Liver (tissue), 9 donors: Measurements from ENCODE around the gene FAM13A. TPM values are rescaled to one million over a fixed set of nuclear protein-coding genes. Genes with fewer than 3 reads are reported as not detected.

ENCODE experiments used
- DNase-seq: peaks from one replicate; pipeline ENCODE4 v3.0.0-alpha.2; 2017; ENCODE audit warnings: low spot score
- H3K27ac ChIP-seq, 2 donors: one replicate each; pipeline ENCODE4 v1.7.0; 2013; ENCODE audit warnings: inconsistent platforms in 2 of 2, low read length in 2 of 2, control low read depth in 1 of 2, low read depth in 1 of 2, mild to moderate bottlenecking in 1 of 2
- H3K27me3 ChIP-seq, 4 donors: one replicate each; pipeline versions ENCODE4 v1.6.1 to v1.7.0; 2013; ENCODE audit warnings: low read length in 3 of 4, inconsistent platforms in 1 of 4, mild to moderate bottlenecking in 1 of 4, moderate library complexity in 1 of 4; ENCODE audit not compliant: control insufficient read depth in 4 of 4, insufficient read depth in 4 of 4
- H3K36me3 ChIP-seq, 4 donors: one replicate each; pipeline versions ENCODE4 v1.6.1 to v1.7.0; 2013; ENCODE audit warnings: low read length in 3 of 4, mild to moderate bottlenecking in 3 of 4, low read depth in 1 of 4, moderate library complexity in 1 of 4; ENCODE audit not compliant: control insufficient read depth in 4 of 4, insufficient read depth in 3 of 4
- H3K4me1 ChIP-seq, 4 donors: one replicate each; pipeline versions ENCODE4 v1.6.1 to v1.7.0; 2013; ENCODE audit warnings: low read length in 3 of 4, mild to moderate bottlenecking in 3 of 4, moderate library complexity in 1 of 4; ENCODE audit not compliant: control insufficient read depth in 4 of 4, insufficient read depth in 4 of 4
- H3K4me3 ChIP-seq, 3 donors: one replicate each; pipeline versions ENCODE4 v1.6.1 to v1.7.0; 2013; ENCODE audit warnings: low read length in 3 of 3, control low read depth in 1 of 3, low read depth in 1 of 3, mild to moderate bottlenecking in 1 of 3
- H3K9ac ChIP-seq, 2 donors: one replicate each; pipeline ENCODE4 v1.7.0; 2013; ENCODE audit warnings: low read length in 2 of 2, mild to moderate bottlenecking in 2 of 2, moderate library complexity in 2 of 2, control low read depth in 1 of 2, low read depth in 1 of 2
- H3K9me3 ChIP-seq, 4 donors: one replicate each; pipeline versions ENCODE4 v1.6.1 to v1.7.0; 2013; ENCODE audit warnings: low read length in 3 of 4; ENCODE audit not compliant: control insufficient read depth in 4 of 4
- EGR1 ChIP-seq, 2 donors: IDR thresholded peaks; 2 replicates each; pipeline ENCODE4 v1.6.1; 2016 to 2018; ENCODE audit warnings: antibody characterized with exemption in 2 of 2, low read depth in 2 of 2
- FOXA1 ChIP-seq: IDR thresholded peaks from 2 replicates; pipeline ENCODE4 v1.6.1; 2016; ENCODE audit warnings: antibody characterized with exemption
- FOXA2 ChIP-seq: IDR thresholded peaks from 2 replicates; pipeline ENCODE4 v1.6.1; 2016; ENCODE audit warnings: antibody characterized with exemption
- GABPA ChIP-seq, 2 donors: IDR thresholded peaks in 1 of 2; conservative IDR thresholded peaks in 1 of 2; 2 replicates each; pipeline ENCODE4 v1.6.1; 2016; ENCODE audit warnings: antibody characterized with exemption in 2 of 2, mild to moderate bottlenecking in 1 of 2, moderate library complexity in 1 of 2
- HNF4A ChIP-seq, 2 donors: conservative IDR thresholded peaks; 2 replicates each; pipeline ENCODE4 v1.6.1; 2016; ENCODE audit warnings: antibody characterized with exemption in 2 of 2, mild to moderate bottlenecking in 2 of 2
- HNF4G ChIP-seq: IDR thresholded peaks from 2 replicates; pipeline ENCODE4 v1.6.1; 2016; ENCODE audit warnings: antibody characterized with exemption
- JUND ChIP-seq, 2 donors: IDR thresholded peaks; 2 replicates each; pipeline ENCODE4 v1.6.1; 2016; ENCODE audit warnings: antibody characterized with exemption in 2 of 2
- RAD21 ChIP-seq, 2 donors: IDR thresholded peaks; 2 replicates each; pipeline ENCODE4 v1.6.1; 2016; ENCODE audit warnings: antibody characterized with exemption in 2 of 2, mild to moderate bottlenecking in 2 of 2
- RXRA ChIP-seq, 2 donors: IDR thresholded peaks; 2 replicates each; pipeline ENCODE4 v1.6.1; 2017 to 2018; ENCODE audit warnings: antibody characterized with exemption in 2 of 2, mild to moderate bottlenecking in 1 of 2
- SP1 ChIP-seq: IDR thresholded peaks from 2 replicates; pipeline ENCODE4 v1.6.1; 2018; ENCODE audit warnings: antibody characterized with exemption, mild to moderate bottlenecking
- YY1 ChIP-seq: IDR thresholded peaks from 2 replicates; pipeline ENCODE4 v1.6.1; 2016; ENCODE audit warnings: antibody characterized with exemption, mild to moderate bottlenecking
- WGBS: extraction: QIAGEN DNeasy Blood & Tissue Kit; methylation state at CpG from one replicate; pipeline ENCODE4 v1.1.7; 2013; 5-methylcytosine and 5-hydroxymethylcytosine counted together
- polyA plus RNA-seq, 2 donors: library from polyadenylated mRNA; stranded (reverse) in 1 of 2; unstranded in 1 of 2; fragments of 200-250 nt in 1 of 2; fragments of >200 nt in 1 of 2; fragmentation: Nextera tagmentation in 1 of 2; extraction: Ambion mirVana in 1 of 2; gene quantifications; one replicate each; pipeline versions ENCODE4 v1.2.1 to v1.2.3, GENCODE V29; 2013 to 2015
- total RNA-seq, 2 donors: library from RNA; depleted of rRNA; stranded (reverse); fragments of >200 nt; gene quantifications; one replicate each; pipeline ENCODE4 v1.2.3, GENCODE V29; 2014
- TF ChIP-seq, protein P1 (sequence below): fragments of 150-350 bp; IDR thresholded peaks from 2 replicates; pipeline ENCODE4 v1.5.1; 2017; ENCODE audit warnings: improper control_type of control experiment, low read depth, low read length; ENCODE audit not compliant: missing input control
- TF ChIP-seq, protein P2 (sequence below): IDR thresholded peaks from 2 replicates; pipeline ENCODE4 v1.6.1; 2016; ENCODE audit warnings: antibody characterized with exemption, mild to moderate bottlenecking
- TF ChIP-seq, protein P3 (sequence below): IDR thresholded peaks from 2 replicates; pipeline ENCODE4 v1.6.1; 2016; ENCODE audit warnings: antibody characterized with exemption
- TF ChIP-seq, protein P4 (sequence below): IDR thresholded peaks from 2 replicates; pipeline ENCODE4 v1.6.1; 2016; ENCODE audit warnings: antibody characterized with exemption
- TF ChIP-seq, protein P5 (sequence below): IDR thresholded peaks from 2 replicates; pipeline ENCODE4 v1.6.1; 2016; ENCODE audit warnings: antibody characterized with exemption
- donor health status: healthy.
- donor health status: healthy.
- donor health status: healthy.
- donor health status: healthy.
- donor health status: healthy.

The FAM13A gene
- total and polyA plus RNA-seq, 4 donors = 14.9 to 52.9 (median 27.6) TPM

DNA sequence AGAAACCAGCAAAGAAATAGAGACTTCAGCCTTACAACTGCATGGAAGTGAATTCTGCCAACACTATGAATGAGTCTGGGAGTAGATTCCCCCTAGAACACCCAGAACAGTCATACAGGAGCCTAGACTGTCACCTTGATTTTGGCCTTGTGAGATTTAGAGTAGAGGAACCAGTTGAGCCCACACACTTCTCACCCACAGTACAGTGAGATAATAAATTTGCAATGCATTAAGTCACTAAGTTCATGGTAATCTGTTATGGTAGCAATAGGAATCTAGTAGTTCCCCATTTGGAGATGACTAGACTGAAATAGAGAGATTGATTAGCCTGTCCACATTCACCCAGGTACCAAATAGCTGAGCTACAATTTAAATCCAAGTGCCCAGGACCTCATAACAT, 59.0 kb downstream of the FAM13A start:
- no peak for TF ChIP-seq EGR1 (IDR thresholded peaks at IDR 0.05; ENCODE audit: low read depth in 2 of 2)
- TF ChIP-seq YY1 = no peak
- TF ChIP-seq, protein P1, sequence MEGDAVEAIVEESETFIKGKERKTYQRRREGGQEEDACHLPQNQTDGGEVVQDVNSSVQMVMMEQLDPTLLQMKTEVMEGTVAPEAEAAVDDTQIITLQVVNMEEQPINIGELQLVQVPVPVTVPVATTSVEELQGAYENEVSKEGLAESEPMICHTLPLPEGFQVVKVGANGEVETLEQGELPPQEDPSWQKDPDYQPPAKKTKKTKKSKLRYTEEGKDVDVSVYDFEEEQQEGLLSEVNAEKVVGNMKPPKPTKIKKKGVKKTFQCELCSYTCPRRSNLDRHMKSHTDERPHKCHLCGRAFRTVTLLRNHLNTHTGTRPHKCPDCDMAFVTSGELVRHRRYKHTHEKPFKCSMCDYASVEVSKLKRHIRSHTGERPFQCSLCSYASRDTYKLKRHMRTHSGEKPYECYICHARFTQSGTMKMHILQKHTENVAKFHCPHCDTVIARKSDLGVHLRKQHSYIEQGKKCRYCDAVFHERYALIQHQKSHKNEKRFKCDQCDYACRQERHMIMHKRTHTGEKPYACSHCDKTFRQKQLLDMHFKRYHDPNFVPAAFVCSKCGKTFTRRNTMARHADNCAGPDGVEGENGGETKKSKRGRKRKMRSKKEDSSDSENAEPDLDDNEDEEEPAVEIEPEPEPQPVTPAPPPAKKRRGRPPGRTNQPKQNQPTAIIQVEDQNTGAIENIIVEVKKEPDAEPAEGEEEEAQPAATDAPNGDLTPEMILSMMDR = no peak
- no peak for TF ChIP-seq HNF4G
- TF ChIP-seq GABPA (IDR thresholded peaks at IDR 0.05 in 1 of 2, conservative IDR thresholded peaks at IDR 0.05 in 1 of 2) = no peak
- TF ChIP-seq RXRA (IDR thresholded peaks at IDR 0.05) = no peak
- no peak for TF ChIP-seq RAD21 (IDR thresholded peaks at IDR 0.05)
- TF ChIP-seq, protein P2, sequence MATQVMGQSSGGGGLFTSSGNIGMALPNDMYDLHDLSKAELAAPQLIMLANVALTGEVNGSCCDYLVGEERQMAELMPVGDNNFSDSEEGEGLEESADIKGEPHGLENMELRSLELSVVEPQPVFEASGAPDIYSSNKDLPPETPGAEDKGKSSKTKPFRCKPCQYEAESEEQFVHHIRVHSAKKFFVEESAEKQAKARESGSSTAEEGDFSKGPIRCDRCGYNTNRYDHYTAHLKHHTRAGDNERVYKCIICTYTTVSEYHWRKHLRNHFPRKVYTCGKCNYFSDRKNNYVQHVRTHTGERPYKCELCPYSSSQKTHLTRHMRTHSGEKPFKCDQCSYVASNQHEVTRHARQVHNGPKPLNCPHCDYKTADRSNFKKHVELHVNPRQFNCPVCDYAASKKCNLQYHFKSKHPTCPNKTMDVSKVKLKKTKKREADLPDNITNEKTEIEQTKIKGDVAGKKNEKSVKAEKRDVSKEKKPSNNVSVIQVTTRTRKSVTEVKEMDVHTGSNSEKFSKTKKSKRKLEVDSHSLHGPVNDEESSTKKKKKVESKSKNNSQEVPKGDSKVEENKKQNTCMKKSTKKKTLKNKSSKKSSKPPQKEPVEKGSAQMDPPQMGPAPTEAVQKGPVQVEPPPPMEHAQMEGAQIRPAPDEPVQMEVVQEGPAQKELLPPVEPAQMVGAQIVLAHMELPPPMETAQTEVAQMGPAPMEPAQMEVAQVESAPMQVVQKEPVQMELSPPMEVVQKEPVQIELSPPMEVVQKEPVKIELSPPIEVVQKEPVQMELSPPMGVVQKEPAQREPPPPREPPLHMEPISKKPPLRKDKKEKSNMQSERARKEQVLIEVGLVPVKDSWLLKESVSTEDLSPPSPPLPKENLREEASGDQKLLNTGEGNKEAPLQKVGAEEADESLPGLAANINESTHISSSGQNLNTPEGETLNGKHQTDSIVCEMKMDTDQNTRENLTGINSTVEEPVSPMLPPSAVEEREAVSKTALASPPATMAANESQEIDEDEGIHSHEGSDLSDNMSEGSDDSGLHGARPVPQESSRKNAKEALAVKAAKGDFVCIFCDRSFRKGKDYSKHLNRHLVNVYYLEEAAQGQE = no peak
- TF ChIP-seq, protein P3, sequence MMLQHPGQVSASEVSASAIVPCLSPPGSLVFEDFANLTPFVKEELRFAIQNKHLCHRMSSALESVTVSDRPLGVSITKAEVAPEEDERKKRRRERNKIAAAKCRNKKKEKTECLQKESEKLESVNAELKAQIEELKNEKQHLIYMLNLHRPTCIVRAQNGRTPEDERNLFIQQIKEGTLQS = no peak
- no peak for TF ChIP-seq JUND (IDR thresholded peaks at IDR 0.05)
- TF ChIP-seq SP1 = no peak
- TF ChIP-seq, protein P4, sequence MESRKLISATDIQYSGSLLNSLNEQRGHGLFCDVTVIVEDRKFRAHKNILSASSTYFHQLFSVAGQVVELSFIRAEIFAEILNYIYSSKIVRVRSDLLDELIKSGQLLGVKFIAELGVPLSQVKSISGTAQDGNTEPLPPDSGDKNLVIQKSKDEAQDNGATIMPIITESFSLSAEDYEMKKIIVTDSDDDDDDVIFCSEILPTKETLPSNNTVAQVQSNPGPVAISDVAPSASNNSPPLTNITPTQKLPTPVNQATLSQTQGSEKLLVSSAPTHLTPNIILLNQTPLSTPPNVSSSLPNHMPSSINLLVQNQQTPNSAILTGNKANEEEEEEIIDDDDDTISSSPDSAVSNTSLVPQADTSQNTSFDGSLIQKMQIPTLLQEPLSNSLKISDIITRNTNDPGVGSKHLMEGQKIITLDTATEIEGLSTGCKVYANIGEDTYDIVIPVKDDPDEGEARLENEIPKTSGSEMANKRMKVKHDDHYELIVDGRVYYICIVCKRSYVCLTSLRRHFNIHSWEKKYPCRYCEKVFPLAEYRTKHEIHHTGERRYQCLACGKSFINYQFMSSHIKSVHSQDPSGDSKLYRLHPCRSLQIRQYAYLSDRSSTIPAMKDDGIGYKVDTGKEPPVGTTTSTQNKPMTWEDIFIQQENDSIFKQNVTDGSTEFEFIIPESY = no peak
- TF ChIP-seq FOXA2 = no peak
- no peak for TF ChIP-seq FOXA1
- no peak for TF ChIP-seq HNF4A (conservative IDR thresholded peaks at IDR 0.05)
- peaks cover 0 to 5% (median under 1%) of the 10 kb centered on the region in 4 donors for H3K4me1 ChIP-seq
- H3K36me3 ChIP-seq = no peaks in the 10 kb centered on the region
- H3K9ac ChIP-seq = no peak overlapping the region
- H3K4me3 ChIP-seq = no peak overlapping the region
- no peak overlapping the region for H3K27ac ChIP-seq
- H3K27me3 ChIP-seq = no peaks in the 10 kb centered on the region
- no peaks in the 10 kb centered on the region for H3K9me3 ChIP-seq
- DNase-seq = no peak

DNA sequence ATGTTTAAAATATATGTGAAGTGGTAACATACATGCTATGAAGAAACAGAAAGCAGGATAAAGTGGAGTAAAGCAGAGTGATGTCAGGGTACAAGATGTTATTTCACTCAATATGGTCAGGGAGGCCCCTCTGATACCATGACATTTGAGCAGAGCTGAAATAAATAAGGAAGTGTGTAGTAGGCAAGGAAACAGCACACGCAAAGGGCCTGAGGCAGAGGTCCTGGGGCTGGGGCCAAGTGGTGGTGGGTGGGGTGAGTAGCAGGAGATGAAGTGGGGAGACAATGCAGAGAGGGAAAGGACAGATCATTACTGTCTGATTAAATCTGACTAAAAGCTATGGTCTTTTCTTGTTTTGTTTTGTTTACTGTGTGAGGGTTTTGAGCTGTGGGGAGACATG, 61.1 kb downstream of the FAM13A start:
- H3K4me1 ChIP-seq = peaks cover 0 to 5% (median 0%) of the 10 kb centered on the region in 4 donors
- no peak overlapping the region for H3K9ac ChIP-seq
- no peaks in the 10 kb centered on the region for H3K27me3 ChIP-seq
- no peak overlapping the region for H3K27ac ChIP-seq
- WGBS = 95% methylated on average over 1 of the region's 1 CpG
- DNase-seq = no peak
- H3K9me3 ChIP-seq = no peaks in the 10 kb centered on the region
- H3K36me3 ChIP-seq = no peaks in the 10 kb centered on the region
- H3K4me3 ChIP-seq = no peak overlapping the region
- TF ChIP-seq, protein P3 = no peak
- TF ChIP-seq FOXA2 (no peak), RXRA (IDR thresholded peaks at IDR 0.05) (no peak)
- TF ChIP-seq, protein P2 = no peak
- TF ChIP-seq, protein P5, sequence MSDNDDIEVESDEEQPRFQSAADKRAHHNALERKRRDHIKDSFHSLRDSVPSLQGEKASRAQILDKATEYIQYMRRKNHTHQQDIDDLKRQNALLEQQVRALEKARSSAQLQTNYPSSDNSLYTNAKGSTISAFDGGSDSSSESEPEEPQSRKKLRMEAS = no peak
- TF ChIP-seq, protein P4 = no peak
